Stimulated activated CD4-positive, alpha-beta T cell treated with anti-CD3 and anti-CD28 coated beads, Interleukin-15, amount 100 ng/mL, for 48 hours (primary cell): Measurements from ENCODE around the gene TKT.

Experiments used
- DNase-seq, 2 donors: peaks; one replicate each; pipeline ENCODE4 v3.0.0-alpha.2; 2020; ENCODE audit warnings: low read depth in 2 of 2

TKT gene

DNA sequence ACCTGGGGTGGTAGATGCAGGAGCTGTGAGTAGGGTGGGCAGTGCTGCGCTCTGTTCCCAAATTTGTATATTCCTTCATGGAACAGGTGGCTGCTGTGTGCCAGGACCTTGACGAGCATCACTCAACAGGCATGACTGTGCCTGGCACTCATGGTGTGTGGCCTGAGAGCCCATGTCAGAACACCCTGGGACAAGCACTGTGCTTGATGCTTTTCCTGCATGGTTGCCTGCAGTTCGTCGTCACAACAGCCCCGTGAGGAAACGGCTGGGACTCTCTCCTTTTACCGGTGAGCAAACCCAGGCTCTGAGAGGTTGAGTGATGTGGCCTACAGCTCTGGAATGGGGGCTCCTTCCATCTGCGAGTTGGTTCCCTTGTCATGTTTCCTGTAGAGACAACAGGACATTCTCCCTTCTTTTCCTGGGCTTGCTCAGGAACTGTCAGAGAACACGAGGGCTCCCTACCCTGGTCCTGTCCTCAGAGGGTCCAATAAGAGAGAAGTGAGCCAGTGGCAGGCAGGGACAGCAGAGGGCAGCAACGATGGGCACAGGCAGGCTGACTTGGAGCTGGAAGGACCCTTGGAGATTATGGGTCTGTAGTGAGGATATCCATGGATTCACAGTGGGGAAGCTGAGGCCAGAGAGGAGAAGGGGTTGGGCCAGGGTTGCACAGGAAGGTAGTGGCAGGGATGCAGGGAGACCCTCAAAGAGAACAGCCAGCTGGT is 57.4 kb downstream of the TKT start:
- DNase-seq: no peak

DNA sequence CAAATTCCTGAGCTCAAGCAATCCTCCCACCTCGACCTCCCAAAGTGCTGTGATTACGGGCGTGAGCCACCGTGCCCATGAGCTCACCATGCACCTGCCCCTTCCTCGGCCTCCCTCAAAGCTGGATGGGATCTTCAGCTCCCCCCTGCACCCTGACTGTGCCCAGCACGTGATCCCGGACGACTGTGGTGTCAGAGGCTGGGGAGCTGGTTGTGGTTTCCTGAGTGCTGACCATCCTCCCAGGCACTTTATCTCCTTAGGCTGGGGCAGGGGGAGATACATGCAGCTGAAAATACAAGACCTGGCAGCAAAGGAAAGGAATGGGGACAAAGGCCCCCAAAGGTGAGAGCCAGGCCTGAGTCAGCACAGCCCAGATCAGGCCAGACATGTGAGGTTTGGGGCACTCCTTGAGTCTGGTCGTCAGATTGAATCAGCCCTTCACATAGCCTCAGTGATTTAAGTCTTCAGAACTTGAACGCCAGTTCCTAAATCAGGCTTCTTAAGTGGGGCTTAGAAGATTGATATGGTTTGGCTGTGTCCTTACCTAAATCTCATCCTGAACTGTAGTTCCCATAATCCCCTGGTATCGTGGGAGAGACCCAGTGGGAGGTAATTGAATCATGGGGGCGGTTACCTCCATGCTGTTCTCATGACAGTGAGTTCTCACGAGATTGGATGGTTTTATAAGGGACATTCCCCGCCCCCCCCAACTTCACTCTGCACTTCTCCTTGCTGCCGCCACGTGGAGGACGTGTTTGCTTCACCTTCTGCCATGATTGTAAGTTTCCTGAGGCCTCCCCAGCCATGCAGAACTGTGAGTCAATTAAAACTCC is 59.0 kb downstream of the TKT start:
- DNase-seq: peak; percentile 28 to 51

DNA sequence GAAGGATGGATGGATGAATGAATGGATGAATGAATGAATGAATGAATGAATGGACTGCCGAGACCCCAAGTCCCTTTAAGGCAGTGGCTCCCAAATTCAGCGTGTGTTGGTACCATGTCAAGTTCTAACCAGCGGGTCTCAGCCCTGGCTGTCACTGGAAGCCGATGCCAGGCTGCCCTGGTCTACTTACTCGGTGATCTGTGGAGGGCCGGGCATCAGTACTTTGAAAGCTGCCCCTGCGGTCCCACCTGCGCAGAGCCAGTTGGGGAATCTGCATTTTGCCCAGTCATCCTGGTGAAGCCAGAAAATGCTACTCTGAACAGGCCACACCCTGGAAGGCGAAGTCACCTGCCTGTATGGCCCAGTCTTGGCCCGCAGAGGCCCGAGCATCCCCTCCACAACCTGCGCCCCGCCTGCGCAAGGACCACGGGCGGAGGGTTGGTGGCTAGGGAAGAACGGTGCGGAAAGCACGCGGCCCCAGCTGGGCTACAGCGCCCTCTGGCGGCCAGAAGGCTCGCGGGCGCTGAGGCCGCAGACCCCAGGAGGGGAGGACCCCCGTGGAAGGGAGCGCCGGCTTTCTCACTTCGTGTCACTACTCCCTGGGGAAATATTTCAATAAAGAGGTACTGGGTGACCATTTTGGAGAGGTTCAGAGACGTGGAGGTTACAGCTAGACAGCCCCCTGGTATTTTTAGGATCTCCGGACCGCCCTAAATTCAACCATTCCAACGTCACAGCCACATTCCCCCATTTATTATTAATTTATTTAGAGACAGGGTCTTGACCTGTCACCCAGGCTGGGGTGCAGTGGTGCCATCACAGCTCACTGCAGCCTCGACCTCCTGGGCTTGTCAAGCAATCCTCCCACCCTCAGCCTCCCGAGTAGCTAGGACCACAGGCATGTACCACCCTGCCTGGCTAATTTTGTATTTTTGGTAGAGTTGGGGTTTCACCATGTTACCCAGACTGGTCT is 59.9 kb downstream of the TKT start:
- peak; percentile 21 to 48 for DNase-seq

DNA sequence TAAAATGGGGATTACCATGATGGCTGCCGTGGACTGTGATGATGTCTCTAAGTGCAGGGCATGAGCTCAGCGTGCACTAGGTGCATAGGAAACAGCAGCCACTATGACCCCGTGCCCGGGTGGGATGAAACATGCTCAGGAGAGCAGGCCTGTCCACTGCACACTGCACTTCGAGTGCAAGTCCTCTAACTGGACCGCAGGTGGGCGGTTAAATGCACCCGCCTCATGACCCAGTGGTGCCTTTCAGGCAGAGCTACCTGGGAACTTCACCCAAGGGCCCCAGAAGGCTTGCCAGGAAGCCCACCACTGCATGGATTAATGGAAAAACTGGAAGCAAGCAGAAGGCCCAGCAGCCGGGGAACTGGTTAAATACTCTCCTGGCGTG is 60.8 kb downstream of the TKT start:
- DNase-seq: no peak

DNA sequence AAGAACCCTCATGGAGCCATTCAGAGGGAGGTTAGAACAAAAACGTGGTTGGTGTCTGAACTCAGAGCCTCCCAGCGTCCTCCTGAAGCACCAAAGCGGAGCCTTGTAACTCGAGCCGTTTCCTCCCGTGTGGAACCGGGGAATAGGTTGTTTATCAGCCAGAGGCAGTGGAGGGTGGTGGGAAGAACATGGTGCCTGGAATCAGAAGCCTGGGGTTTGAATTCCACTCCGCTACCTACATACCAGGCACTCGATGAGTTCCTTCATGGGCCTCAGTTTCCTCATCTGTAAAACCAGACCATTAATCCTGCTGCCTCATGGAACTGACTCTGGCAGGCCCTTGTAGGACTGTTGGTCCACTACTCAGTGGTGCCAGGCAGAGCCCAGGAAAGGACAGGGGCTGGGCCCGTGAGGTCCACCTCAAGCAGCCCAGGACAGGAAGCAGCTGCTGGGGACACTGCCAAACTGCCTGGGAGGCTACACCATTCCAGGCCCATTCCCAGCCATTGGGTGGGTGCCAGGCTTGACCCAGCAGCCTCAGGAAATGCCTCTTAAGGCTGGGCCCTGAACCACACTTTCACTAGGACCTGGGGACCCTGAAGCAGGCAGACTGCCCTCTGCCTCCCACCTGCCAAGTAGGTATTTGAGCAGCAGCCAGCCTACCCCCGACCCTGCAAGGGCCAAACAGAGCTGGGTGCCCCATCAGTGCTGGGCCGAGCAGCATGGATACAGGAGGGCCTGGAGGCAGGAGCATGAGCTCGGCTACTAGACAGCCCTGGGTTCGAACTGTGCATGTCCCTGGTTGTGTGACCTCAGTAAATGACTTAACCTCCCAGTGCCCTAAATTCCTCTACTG is 61.4 kb downstream of the TKT start:
- DNase-seq: no peak

DNA sequence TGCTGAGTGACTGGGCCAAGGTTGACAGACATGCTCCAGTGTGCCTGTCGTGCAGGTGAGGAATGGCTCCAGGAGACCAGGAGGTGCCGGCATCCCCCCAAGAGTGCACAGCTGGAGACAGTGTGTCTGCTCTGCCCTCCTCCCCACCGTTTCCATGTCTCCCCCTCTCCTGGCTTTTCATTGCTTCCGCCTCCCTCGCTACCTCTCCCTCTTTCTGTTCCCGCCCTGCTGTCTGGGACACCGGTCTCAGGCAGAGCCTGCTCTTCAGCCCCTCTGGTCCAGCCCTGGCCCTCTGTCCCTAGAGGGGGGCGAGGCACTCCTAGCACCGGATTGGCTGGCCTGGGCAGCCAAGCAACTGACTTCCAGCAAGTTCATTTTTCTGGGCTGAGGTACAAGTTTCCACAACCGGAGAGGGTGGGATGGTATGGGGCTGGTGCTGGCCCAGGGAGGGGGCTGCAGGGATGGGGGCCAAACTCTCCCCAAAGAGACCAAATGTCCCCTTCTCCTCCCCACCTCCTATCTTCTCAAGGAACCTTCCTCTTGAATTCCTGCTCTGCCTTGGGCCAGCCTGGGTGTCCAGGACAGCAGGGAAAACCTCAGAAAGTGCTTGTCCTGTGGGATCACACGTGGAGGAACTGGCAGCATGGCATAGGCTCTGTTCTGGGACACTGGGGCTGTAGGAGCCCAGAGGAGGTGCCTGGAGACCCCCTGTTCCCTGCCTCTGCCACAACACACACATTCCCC is 62.2 kb downstream of the TKT start:
- no peak for DNase-seq

DNA sequence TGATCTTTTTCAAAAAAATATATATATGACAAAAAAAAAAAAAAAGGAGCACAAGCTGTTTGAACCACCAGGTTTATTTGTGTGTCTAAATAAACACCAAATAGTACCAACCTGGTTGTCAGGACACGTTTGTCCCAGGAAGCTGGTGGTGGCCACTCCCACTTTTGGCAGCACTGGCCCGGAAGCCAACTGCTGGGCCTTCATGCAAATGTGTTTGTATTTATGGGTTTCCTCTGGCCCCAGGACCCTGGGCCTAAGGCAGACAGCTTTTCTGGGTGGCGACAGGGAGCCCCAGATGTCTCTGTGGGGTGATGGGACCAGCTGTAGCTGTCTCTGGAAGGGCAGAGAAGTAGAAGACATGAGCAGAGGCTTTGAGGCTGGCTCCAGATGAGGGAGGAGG is 63.2 kb downstream of the TKT start:
- no peak for DNase-seq

DNA sequence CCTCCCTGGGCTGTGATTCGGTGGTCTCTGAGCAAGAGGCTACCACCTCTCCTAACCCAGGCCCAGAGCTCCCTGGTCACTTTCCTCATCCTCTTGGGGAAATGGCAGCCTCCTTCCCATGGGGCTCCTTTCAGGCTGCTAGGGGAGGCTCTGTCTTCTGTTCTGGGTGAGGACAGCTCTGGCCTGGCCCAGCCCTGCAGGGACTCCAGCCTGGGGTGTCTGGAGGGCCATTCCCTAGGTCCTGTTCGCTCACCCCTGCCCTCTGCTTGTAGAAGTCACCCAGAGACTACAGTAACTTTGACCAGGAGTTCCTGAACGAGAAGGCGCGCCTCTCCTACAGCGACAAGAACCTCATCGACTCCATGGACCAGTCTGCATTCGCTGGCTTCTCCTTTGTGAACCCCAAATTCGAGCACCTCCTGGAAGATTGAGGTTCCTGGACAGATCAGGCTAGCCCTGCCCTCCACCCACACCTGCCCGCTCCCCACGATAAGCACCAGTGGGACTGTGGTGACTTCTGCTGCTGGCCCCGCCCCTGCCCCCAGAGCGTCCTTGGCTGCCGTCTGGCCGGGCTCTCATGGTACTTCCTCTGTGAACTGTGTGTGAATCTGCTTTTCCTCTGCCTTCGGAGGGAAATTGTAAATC is 63.9 kb downstream of the TKT start:
- DNase-seq: no peak

DNA sequence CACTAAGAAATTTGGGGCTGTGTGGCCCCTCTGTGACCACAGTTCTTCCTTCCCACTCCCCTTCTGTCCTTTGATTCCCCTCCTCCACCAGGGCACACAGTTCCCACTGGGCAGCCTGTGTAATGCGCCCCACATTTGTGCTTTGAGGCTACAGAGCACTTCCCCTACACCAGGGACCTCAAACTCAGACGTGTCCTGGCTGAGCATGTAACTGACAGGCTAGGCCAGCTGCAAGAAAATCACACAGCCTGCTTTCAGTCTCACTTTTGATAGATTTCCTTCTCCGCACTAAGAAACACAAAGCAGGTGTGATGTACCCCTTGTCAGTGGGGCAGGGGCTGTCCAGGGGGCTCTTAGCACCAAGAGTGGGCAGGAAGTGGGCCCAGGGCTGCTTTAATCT is 65.2 kb downstream of the TKT start:
- DNase-seq: no peak

DNA sequence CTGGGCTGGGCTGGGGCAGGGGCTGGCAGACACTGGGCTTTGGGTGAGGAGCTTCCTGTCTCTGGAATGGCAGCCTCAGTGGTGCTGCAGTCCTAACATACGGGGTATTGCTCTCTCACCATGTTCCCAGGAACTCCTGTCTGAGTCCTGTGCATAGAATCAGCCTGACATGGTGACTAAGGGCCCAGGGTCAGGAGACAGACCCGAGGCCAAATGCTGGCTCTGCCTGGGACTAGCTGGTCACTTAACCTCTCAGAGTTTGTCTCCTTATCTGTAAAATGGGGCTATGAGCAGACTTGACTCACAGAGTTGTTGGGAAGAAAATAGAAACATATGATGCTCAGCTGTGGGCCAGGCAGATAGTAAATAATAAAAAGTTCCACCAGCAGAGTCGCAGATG is 66.5 kb downstream of the TKT start:
- DNase-seq: no peak

DNA sequence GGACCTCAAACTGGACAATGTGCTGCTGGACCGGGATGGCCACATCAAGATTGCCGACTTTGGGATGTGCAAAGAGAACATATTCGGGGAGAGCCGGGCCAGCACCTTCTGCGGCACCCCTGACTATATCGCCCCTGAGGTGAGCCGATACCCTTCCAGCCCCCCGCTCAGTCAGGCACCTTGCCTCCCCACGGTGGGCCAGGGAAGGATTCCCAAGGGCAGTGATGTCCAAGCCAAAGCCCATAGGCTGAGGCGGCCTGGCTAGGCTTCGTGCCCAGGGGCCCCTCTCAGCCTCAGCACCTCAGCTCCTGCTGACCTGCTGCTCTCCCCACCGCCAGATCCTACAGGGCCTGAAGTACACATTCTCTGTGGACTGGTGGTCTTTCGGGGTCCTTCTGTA is 67.1 kb downstream of the TKT start:
- DNase-seq: no peak

DNA sequence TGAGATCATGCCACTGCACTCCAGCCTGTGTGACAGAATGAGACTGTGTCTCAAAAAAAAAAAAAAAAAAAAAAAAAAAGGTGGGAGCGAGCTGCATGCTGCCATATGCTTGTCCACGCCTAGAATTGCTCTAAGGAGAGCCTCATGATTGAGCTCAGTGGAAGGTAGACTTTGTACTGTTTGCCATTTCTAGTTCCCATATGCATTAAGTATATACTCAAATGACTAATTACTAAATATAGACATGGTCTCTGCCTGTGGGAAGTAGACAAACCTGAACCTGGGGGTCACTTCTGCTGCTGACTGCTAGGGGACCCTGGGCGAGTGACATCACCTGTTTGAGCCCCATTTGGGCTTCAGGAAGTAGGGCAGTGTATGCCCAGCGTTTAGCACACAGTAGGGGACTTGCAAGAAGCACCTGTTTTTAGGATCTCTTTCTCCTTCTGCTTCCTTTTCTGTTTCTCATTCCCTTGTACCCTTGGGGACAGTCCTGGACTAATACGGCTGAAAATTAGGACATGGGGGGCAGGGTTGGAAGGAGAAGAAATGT is 67.6 kb downstream of the TKT start:
- no peak for DNase-seq

DNA sequence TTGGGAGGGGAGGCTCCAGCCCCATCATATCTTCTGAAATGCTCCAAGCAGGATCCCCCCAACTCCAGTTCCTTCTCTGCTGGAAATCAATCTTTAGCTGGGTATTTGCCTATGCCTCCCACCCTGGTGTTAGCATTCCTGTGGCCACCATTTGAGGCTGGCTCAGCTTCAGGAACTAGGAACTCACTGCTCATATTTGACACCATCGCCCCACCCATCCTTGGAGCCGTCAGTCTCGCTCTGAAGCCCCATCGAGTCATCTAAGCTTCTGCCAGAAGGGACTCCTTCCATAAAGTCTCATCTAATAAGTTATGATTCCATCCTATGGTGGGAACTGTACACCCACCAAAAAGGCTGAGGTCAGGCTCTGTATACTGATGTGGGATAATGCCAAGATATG is 68.4 kb downstream of the TKT start:
- DNase-seq: no peak

DNA sequence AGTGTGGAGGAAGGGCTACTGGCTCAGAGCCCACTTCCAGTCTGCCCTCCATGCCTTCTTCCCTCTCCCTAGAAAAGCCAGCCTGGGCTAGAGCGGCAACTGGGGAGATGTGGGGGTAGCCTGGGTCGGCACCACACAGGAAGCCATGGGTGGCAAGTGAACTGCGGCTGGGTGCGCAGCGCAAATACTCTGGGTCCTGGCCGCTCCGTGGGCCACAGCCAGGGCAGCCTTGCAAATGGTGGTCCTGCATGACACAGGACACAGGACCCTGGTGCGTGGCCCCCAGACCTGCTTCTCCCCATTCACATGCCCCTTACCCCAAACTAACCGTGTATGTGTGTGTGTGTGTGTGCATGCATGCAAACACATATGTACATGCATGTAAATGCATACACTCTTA is 69.1 kb downstream of the TKT start:
- no peak for DNase-seq

DNA sequence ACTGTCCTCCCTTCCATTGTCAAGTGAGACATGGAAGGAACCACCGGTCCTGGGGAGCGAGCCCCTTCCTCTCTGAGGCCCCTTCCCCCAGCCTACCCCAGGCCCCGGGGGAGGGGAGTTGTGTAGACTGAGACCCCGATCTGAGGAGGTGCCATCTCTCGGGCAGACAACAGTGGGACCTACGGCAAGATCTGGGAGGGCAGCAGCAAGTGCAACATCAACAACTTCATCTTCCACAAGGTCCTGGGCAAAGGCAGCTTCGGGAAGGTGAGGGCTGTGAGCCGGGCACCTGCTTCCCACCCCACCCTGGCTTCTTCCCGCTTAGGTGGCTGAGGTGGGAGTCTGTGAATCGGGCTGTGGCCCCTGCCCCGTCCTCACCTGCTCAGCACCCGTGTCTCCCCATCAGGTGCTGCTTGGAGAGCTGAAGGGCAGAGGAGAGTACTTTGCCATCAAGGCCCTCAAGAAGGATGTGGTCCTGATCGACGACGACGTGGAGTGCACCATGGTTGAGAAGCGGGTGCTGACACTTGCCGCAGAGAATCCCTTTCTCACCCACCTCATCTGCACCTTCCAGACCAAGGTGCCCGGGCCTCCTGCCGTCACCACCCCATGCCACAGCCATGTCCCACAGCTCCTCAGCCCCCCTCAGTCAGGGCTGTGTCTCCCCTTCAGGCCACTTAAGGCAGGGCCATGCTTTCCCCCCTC is 69.9 kb downstream of the TKT start:
- no peak for DNase-seq

DNA sequence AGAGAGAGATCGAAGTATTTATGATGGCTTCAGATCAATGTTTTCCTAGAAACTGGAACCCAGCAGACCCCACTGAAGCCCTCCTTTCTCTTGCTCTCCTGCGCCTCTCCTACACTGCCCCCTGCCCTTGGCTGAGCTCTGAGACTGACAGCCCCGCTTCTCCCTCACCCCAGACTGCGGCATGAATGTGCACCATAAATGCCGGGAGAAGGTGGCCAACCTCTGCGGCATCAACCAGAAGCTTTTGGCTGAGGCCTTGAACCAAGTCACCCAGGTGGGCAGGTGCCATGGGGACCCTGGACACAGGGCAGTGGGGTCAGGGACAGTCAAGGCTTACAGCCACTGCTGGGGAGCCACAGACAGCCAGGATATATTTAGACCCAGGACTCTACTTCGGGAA is 71.1 kb downstream of the TKT start:
- DNase-seq: no peak

DNA sequence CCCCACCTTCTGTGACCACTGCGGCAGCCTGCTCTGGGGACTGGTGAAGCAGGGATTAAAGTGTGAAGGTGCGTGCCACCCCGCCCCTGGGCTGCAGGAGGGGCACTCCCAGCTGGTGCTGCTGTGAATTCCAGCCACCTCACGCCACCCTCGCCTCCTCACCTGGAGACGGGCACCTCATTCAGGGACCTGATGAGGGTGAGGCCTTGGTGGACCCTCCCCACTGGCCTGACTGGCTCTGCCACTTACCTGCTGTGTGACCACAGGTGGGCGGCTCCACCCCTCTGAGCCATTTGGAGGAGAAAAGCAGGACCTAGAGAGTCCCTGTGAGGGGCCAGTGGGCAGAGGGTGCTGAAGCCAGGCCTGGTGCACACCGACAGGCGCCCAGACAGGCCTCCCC is 72.3 kb downstream of the TKT start:
- no peak for DNase-seq

DNA sequence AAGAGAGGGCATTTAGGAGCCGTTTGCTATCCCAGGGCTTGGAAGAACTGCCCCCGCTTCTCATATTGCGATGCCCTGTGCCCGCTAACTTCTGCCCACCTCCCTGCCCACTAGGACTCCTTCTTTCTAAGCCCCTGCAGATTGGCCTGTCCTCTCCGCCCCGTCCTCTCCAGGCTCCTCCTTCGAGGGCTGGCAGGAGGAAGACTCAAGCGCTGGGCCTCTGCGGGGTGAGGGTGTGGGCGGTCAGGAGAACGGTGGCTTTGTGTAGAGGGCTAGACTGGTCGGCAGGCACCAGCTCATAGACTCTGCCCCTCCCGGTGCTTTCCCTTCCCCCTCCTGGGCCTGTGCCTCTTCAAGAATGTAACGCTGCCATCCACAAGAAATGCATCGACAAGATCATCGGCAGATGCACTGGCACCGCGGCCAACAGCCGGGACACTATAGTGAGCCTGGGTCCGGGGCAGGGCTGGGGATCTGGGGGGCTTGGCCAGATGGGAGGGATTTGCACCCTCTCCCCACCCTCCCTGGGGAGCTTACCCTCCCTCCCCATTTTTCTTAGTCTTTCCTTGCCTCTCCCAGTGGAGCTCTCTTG is 73.0 kb downstream of the TKT start:
- DNase-seq: no peak

DNA sequence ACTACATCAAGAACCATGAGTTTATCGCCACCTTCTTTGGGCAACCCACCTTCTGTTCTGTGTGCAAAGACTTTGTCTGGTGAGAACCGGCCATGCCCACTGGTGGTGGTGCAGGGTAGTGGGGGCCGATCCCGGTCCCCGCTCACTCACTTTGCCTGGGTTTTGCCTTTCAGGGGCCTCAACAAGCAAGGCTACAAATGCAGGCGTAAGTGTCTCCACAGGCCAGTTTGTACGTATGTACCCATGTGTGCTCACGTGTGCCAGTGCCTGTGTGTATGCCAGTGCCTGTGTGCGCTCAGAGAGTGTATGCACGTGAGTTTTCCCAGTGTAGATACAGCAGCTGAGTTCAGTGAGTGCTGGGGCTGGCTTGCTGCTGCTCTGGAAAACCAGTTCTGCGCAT is 74.3 kb downstream of the TKT start:
- no peak for DNase-seq
